K562 (cell line): Measurements from ENCODE around the gene PNP. TPM values are rescaled to one million over a fixed set of nuclear protein-coding genes. Genes with fewer than 3 reads are reported as not detected.

Source experiments
- ADNP ChIP-seq: fragments of 200-800 bp; sonication (Bioruptor generic); IDR thresholded peaks from 2 replicates; pipeline ENCODE4 v1.6.1; 2016; ENCODE audit warnings: missing genetic modification characterization, missing compliant biosample characterization
- BRCA1 ChIP-seq, 2 experiments: fragments of 450-650 bp in 1 of 2; sonication (generic) in 1 of 2; formaldehyde crosslinking in 1 of 2; IDR thresholded peaks; 2 replicates each; pipeline versions ENCODE4 v1.5.0 to v1.6.1; 2017 to 2020; ENCODE audit warnings: mild to moderate bottlenecking in 1 of 2, missing genetic modification reagents in 1 of 2
- PML ChIP-seq: IDR thresholded peaks from 2 replicates; pipeline ENCODE4 v1.6.1; 2012; ENCODE audit warnings: low read length, inconsistent platforms
- RCOR1 ChIP-seq, 2 experiments: IDR thresholded peaks; 2 replicates each; pipeline ENCODE4 v1.6.1; 2012; ENCODE audit warnings: low read depth in 2 of 2, low read length in 2 of 2, borderline replicate concordance in 1 of 2, improper control_type of control experiment in 1 of 2
- RNF2 ChIP-seq: sonication (generic); IDR thresholded peaks from 2 replicates; pipeline ENCODE4 v1.6.1; 2016
- SAP30 ChIP-seq: fragments of 200-600 bp; sonication (generic); IDR thresholded peaks from 2 replicates; pipeline ENCODE4 v1.6.1; 2012; ENCODE audit warnings: borderline replicate concordance, low read depth, mild to moderate bottlenecking, moderate library complexity, low read length, control low read depth, inconsistent platforms; ENCODE audit not compliant: insufficient read depth, poor library complexity, severe bottlenecking
- ZNF696 ChIP-seq: fragments of 250-450 bp; sonication (Bioruptor Pico); conservative IDR thresholded peaks from 2 replicates; pipeline ENCODE4 v1.4.0; 2020; ENCODE audit warnings: mild to moderate bottlenecking, moderate library complexity
- ZZZ3 ChIP-seq: fragments of 450-650 bp; IDR thresholded peaks from 2 replicates; pipeline ENCODE4 v1.6.1; 2016; ENCODE audit warnings: antibody characterized with exemption, mild to moderate bottlenecking, moderate library complexity
- polyA plus RNA-seq, 8 experiments: library from polyadenylated mRNA; depleted of rRNA in 4 of 8; stranded (reverse) in 5 of 8; unstranded in 3 of 8; fragments of >200 nt; fragmentation: Nextera tagmentation in 2 of 8; fragmentation: Illumina TruSeq in 1 of 8; extraction: Ambion mirVana in 2 of 8; extraction: Trizol in 1 of 8; gene quantifications; 2 replicates each; pipeline versions ENCODE4 v1.2.1 to v1.2.3, GENCODE V29; 2011 to 2014; ENCODE audit warnings: inconsistent platforms in 1 of 8, missing spikeins in 1 of 8
- total RNA-seq, 7 experiments: library from RNA; depleted of rRNA in 6 of 7; stranded (reverse); fragments of >200 nt in 6 of 7; fragmentation: Illumina TruSeq in 2 of 7; extraction: Trizol in 2 of 7; gene quantifications; 2 replicates each; pipeline versions ENCODE4 v1.2.1 to v1.2.3, GENCODE V29; 2011 to 2021; ENCODE audit warnings: low replicate concordance in 1 of 7
- TF ChIP-seq, protein P1 (sequence below): fragments of 450-650 bp; IDR thresholded peaks from 2 replicates; pipeline ENCODE4 v1.6.1; 2017; ENCODE audit warnings: antibody characterized with exemption, mild to moderate bottlenecking
- TF ChIP-seq, protein P2 (sequence below), 2 experiments: fragments of 200-800 bp in 1 of 2; sonication (Bioruptor generic) in 1 of 2; sonication (generic) in 1 of 2; formaldehyde crosslinking in 1 of 2; IDR thresholded peaks in 1 of 2; conservative IDR thresholded peaks in 1 of 2; 2 replicates each; pipeline versions ENCODE4 v1.5.0 to v1.6.1; 2016 to 2020; ENCODE audit warnings: missing compliant biosample characterization in 1 of 2, missing genetic modification characterization in 1 of 2, missing genetic modification reagents in 1 of 2
- TF ChIP-seq, protein P3 (sequence below): fragments of 200-800 bp; sonication (Bioruptor generic); IDR thresholded peaks from 2 replicates; pipeline ENCODE4 v1.6.1; 2017; ENCODE audit warnings: missing genetic modification characterization, missing compliant biosample characterization
- TF ChIP-seq, protein P4 (sequence below): fragments of 450-650 bp; formaldehyde crosslinking; IDR thresholded peaks from 2 replicates; pipeline ENCODE4 v1.4.0; 2022; ENCODE audit warnings: mild to moderate bottlenecking, moderate library complexity
- TF ChIP-seq, protein P5 (sequence below): sonication (generic); formaldehyde crosslinking; IDR thresholded peaks from 2 replicates; pipeline ENCODE4 v1.8.0; 2023; ENCODE audit warnings: mild to moderate bottlenecking, missing genetic modification reagents

The PNP gene
- total and polyA plus RNA-seq, 9 of the 15 experiments (the other 6 are each of a cell fraction or from before 2014, with no cell fraction given) = 92.5 to 288 (median 137) TPM

DNA sequence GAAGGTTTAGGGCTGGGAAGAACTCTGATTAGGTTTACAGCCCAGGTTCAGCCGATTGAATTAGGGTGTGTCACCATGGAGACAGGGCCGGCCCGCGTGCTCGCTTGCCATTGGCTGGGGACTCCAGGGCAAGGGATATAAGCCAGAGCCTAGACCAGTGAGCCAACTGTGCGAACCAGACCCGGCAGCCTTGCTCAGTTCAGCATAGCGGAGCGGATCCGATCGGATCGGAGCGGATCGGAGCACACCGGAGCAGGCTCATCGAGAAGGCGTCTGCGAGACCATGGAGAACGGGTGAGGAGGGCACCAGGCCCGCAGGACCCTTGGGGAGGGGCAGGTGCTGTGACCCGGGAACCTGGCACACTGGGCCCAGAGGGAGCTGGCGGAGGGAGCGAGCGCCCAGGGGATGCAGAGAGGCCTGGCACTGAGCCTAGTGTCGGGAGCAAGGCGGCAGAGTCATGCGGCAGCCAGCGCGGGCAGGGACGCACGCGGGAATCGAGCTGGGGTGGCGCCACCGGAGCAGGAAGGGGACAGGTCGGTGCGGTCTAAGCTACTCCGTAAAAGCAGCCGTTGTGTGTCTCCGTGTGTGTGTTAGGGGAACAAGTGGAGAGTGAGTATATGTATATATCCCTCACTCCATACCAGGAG lies at the start of gene PNP (continued):
- TF ChIP-seq, protein P1, sequence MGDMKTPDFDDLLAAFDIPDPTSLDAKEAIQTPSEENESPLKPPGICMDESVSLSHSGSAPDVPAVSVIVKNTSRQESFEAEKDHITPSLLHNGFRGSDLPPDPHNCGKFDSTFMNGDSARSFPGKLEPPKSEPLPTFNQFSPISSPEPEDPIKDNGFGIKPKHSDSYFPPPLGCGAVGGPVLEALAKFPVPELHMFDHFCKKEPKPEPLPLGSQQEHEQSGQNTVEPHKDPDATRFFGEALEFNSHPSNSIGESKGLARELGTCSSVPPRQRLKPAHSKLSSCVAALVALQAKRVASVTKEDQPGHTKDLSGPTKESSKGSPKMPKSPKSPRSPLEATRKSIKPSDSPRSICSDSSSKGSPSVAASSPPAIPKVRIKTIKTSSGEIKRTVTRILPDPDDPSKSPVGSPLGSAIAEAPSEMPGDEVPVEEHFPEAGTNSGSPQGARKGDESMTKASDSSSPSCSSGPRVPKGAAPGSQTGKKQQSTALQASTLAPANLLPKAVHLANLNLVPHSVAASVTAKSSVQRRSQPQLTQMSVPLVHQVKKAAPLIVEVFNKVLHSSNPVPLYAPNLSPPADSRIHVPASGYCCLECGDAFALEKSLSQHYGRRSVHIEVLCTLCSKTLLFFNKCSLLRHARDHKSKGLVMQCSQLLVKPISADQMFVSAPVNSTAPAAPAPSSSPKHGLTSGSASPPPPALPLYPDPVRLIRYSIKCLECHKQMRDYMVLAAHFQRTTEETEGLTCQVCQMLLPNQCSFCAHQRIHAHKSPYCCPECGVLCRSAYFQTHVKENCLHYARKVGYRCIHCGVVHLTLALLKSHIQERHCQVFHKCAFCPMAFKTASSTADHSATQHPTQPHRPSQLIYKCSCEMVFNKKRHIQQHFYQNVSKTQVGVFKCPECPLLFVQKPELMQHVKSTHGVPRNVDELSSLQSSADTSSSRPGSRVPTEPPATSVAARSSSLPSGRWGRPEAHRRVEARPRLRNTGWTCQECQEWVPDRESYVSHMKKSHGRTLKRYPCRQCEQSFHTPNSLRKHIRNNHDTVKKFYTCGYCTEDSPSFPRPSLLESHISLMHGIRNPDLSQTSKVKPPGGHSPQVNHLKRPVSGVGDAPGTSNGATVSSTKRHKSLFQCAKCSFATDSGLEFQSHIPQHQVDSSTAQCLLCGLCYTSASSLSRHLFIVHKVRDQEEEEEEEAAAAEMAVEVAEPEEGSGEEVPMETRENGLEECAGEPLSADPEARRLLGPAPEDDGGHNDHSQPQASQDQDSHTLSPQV = 0 out of 2 replicates have a peak, but pooled peaks have one; percentile 14
- TF ChIP-seq, protein P2, sequence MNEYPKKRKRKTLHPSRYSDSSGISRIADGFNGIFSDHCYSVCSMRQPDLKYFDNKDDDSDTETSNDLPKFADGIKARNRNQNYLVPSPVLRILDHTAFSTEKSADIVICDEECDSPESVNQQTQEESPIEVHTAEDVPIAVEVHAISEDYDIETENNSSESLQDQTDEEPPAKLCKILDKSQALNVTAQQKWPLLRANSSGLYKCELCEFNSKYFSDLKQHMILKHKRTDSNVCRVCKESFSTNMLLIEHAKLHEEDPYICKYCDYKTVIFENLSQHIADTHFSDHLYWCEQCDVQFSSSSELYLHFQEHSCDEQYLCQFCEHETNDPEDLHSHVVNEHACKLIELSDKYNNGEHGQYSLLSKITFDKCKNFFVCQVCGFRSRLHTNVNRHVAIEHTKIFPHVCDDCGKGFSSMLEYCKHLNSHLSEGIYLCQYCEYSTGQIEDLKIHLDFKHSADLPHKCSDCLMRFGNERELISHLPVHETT (CRISPR knock-in tag; conservative IDR thresholded peaks at IDR 0.05 in 1 of 2, IDR thresholded peaks at IDR 0.05 in 1 of 2) = no peak
- TF ChIP-seq SAP30 (peak; percentile 62), RCOR1 (IDR thresholded peaks at IDR 0.05; ENCODE audit: borderline replicate concordance in 1 of 2, low read depth in 2 of 2, low read length in 2 of 2) (0 out of 4 replicates have a peak, but pooled peaks of 1 of the 2 experiments have one; percentile 9), ZZZ3 (peak; percentile 74; the same call in 1 of the 2 replicates), ADNP (tag) (no peak), ZNF696 (no peak), BRCA1 (IDR thresholded peaks at IDR 0.05) (no peak), BRCA1 (CRISPR knock-in tag; IDR thresholded peaks at IDR 0.05) (0 out of 2 replicates have a peak, but pooled peaks have one; percentile 48), PML (peak; percentile 69; the same call in 1 of the 2 replicates), RNF2 (peak; percentile 42; the same call in 1 of the 2 replicates)
- TF ChIP-seq, protein P3, sequence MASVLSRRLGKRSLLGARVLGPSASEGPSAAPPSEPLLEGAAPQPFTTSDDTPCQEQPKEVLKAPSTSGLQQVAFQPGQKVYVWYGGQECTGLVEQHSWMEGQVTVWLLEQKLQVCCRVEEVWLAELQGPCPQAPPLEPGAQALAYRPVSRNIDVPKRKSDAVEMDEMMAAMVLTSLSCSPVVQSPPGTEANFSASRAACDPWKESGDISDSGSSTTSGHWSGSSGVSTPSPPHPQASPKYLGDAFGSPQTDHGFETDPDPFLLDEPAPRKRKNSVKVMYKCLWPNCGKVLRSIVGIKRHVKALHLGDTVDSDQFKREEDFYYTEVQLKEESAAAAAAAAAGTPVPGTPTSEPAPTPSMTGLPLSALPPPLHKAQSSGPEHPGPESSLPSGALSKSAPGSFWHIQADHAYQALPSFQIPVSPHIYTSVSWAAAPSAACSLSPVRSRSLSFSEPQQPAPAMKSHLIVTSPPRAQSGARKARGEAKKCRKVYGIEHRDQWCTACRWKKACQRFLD (CRISPR knock-in tag) = no peak
- TF ChIP-seq, protein P4, sequence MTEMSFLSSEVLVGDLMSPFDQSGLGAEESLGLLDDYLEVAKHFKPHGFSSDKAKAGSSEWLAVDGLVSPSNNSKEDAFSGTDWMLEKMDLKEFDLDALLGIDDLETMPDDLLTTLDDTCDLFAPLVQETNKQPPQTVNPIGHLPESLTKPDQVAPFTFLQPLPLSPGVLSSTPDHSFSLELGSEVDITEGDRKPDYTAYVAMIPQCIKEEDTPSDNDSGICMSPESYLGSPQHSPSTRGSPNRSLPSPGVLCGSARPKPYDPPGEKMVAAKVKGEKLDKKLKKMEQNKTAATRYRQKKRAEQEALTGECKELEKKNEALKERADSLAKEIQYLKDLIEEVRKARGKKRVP (CRISPR knock-in tag) = 0 out of 2 replicates have a peak, but pooled peaks have one; percentile 7
- TF ChIP-seq, protein P5, sequence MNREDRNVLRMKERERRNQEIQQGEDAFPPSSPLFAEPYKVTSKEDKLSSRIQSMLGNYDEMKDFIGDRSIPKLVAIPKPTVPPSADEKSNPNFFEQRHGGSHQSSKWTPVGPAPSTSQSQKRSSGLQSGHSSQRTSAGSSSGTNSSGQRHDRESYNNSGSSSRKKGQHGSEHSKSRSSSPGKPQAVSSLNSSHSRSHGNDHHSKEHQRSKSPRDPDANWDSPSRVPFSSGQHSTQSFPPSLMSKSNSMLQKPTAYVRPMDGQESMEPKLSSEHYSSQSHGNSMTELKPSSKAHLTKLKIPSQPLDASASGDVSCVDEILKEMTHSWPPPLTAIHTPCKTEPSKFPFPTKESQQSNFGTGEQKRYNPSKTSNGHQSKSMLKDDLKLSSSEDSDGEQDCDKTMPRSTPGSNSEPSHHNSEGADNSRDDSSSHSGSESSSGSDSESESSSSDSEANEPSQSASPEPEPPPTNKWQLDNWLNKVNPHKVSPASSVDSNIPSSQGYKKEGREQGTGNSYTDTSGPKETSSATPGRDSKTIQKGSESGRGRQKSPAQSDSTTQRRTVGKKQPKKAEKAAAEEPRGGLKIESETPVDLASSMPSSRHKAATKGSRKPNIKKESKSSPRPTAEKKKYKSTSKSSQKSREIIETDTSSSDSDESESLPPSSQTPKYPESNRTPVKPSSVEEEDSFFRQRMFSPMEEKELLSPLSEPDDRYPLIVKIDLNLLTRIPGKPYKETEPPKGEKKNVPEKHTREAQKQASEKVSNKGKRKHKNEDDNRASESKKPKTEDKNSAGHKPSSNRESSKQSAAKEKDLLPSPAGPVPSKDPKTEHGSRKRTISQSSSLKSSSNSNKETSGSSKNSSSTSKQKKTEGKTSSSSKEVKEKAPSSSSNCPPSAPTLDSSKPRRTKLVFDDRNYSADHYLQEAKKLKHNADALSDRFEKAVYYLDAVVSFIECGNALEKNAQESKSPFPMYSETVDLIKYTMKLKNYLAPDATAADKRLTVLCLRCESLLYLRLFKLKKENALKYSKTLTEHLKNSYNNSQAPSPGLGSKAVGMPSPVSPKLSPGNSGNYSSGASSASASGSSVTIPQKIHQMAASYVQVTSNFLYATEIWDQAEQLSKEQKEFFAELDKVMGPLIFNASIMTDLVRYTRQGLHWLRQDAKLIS (CRISPR knock-in tag) = peak; percentile 95
